Aorta (tissue), 5 donors: ENCODE measurements around the gene ARR3. TPM values are rescaled to one million over a fixed set of nuclear protein-coding genes. Genes with fewer than 3 reads are reported as not detected.

Source experiments
- ATAC-seq: fragments of 200-7000 bp; cut with Tn5 transposase; one replicate; pipeline ENCODE4 v1.9.1; 2022; ENCODE audit warnings: moderate library complexity; ENCODE audit not compliant: low FRiP score
- DNase-seq, 2 donors: peaks; one replicate each; pipeline ENCODE4 v3.0.0-alpha.2; 2020
- H3K27ac ChIP-seq, 2 donors: one replicate each; pipeline ENCODE4 v1.5.1; 2013; ENCODE audit warnings: low read length in 2 of 2, mild to moderate bottlenecking in 2 of 2, moderate library complexity in 2 of 2, control low read depth in 1 of 2, inconsistent platforms in 1 of 2, low read depth in 1 of 2
- H3K27me3 ChIP-seq, 2 donors: one replicate each; pipeline ENCODE4 v1.6.1; 2013; ENCODE audit warnings: control low read depth in 1 of 2, low read length in 1 of 2, mild to moderate bottlenecking in 1 of 2, moderate library complexity in 1 of 2; ENCODE audit not compliant: insufficient read depth in 2 of 2, control insufficient read depth in 1 of 2
- H3K36me3 ChIP-seq, 2 donors: one replicate each; pipeline ENCODE4 v1.6.1; 2013; ENCODE audit warnings: control low read depth in 1 of 2, low read length in 1 of 2, mild to moderate bottlenecking in 1 of 2; ENCODE audit not compliant: insufficient read depth in 2 of 2, control insufficient read depth in 1 of 2
- H3K4me1 ChIP-seq, 2 donors: one replicate each; pipeline ENCODE4 v1.6.1; 2013; ENCODE audit warnings: low read length in 2 of 2, control low read depth in 1 of 2, mild to moderate bottlenecking in 1 of 2, moderate library complexity in 1 of 2; ENCODE audit not compliant: insufficient read depth in 2 of 2, control insufficient read depth in 1 of 2
- H3K4me3 ChIP-seq, 2 donors: one replicate each; pipeline ENCODE4 v1.5.1; 2013; ENCODE audit warnings: low read length in 2 of 2, control low read depth in 1 of 2, mild to moderate bottlenecking in 1 of 2
- H3K9me3 ChIP-seq: one replicate; pipeline ENCODE4 v1.6.1; 2013; ENCODE audit warnings: mild to moderate bottlenecking, low read length; ENCODE audit not compliant: control insufficient read depth
- WGBS, 2 donors: extraction: QIAGEN DNeasy Blood & Tissue Kit; methylation state at CpG; one replicate each; pipeline ENCODE4 v1.1.7; 2013; 5-methylcytosine and 5-hydroxymethylcytosine counted together
- intact Hi-C, 2 donors: fragments of 100-400 bp; cut with DNase I; formaldehyde crosslinking; loops; one replicate each; pipeline versions ENCODE4 v1.14.2 to v1.15.0; 2022
- polyA plus RNA-seq, 2 donors: library from polyadenylated mRNA; stranded (reverse); fragments of 200-250 nt; gene quantifications; one replicate each; pipeline ENCODE4 v1.2.3, GENCODE V29; 2013
- total RNA-seq, 2 donors: library from RNA; stranded (reverse); fragmentation: NEBNext Ultra II Directional; extraction: Animal tissue kit (Norgen Biotek cat#: 25700); gene quantifications; one replicate each; pipeline ENCODE4 v1.2.1, GENCODE V29; 2021
- donor health status: healthy with polysubstance abuse.
- donor health status: Bipolar disorder and iron deficiency.
- donor health status: DM: no; HTN: no; CAD: no.
- donor health status: DM: no; HTN: no; CAD: no.
- donor health status: DM: yes; HTN: yes; CAD: no.

The ARR3 gene
- total and polyA plus RNA-seq, 4 donors = not detected

DNA sequence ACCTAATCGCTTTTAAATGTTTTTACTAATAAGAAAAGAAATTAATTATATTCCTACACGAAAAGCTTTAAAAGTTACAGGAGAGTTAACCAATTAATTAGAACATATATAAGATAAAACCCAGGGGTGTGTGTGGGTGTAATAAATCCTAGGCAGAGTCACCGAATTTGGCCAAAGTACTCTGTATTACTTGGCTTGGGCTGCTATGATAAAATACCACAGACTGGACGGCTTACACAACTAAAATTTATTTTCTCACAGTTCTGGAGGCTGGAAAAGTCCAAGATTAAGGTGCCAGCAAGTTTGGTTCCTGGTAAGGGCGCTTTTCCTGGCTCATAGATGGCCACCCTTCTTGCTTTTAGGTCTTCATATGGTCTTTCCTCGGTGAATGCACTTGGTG lies 23.3 kb upstream of the ARR3 start:
- 5 to 23% methylated on average over 6 of the region's 6 CpGs for WGBS, 2 donors
- no peak overlapping the region for H3K4me3 ChIP-seq
- H3K4me1 ChIP-seq = no peaks in the 10 kb centered on the region
- H3K27ac ChIP-seq = no peak overlapping the region
- ATAC-seq (no peak), DNase-seq (no peak)
- no peaks in the 10 kb centered on the region for H3K9me3 ChIP-seq
- intact Hi-C loops = no loop called here
- no peaks in the 10 kb centered on the region for H3K36me3 ChIP-seq
- no peaks in the 10 kb centered on the region for H3K27me3 ChIP-seq

DNA sequence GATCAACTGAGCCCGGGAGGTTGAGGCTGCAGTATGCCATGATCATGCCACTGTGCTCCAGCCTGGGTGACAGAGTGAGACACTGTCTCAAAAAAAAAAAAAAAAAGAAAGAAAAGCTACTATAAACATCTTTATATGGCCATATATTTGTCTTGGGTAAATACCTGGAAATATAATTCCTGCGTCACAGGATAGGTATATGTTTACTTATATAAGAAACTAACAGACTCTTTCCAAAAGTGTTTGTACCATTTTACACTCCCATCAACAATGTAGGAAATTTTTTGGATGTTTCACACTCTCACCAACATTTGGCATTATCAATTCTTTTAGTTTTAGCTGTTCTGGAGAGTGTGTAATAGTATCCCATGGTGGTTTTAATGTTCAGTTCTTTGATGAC lies 20.9 kb upstream of the ARR3 start:
- H3K4me1 ChIP-seq = no peaks in the 10 kb centered on the region
- no peaks in the 10 kb centered on the region for H3K36me3 ChIP-seq
- H3K27ac ChIP-seq = no peak overlapping the region
- no peak overlapping the region for H3K4me3 ChIP-seq
- H3K9me3 ChIP-seq = no peaks in the 10 kb centered on the region
- H3K27me3 ChIP-seq = no peaks in the 10 kb centered on the region
- ATAC-seq (no peak), DNase-seq (no peak)
- intact Hi-C loops = no loop called here
- 90 to 98% methylated on average over 2 of the region's 2 CpGs for WGBS, 2 donors

DNA sequence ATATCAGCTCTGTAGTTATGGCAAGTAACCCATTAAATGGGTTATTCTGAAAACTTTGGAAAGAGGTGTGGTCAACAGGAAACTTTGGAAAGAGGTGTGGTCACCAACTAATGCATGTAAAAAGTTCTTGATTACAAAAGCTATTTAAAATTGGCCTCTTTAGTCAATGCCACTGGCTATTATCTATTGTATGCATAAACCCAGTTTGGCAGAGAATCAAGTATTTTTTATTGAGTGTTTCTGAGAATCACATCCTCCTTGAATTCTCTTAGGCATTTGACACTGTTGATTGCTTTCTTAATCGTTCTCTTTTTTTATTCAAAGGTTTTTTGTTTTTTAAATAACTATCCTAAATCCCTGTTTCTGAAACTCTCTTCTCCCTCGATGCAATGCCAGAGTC lies 15.6 kb upstream of the ARR3 start:
- 58 to 82% methylated on average over 2 of the region's 2 CpGs for WGBS, 2 donors
- ATAC-seq (no peak), DNase-seq (no peak)
- Histone ChIP-seq H3K27ac (no peak overlapping the region), H3K4me3 (no peak overlapping the region), H3K4me1 (no peaks in the 10 kb centered on the region), H3K9me3 (no peaks in the 10 kb centered on the region), H3K27me3 (no peaks in the 10 kb centered on the region), H3K36me3 (no peaks in the 10 kb centered on the region)
- intact Hi-C loops = no loop called here

DNA sequence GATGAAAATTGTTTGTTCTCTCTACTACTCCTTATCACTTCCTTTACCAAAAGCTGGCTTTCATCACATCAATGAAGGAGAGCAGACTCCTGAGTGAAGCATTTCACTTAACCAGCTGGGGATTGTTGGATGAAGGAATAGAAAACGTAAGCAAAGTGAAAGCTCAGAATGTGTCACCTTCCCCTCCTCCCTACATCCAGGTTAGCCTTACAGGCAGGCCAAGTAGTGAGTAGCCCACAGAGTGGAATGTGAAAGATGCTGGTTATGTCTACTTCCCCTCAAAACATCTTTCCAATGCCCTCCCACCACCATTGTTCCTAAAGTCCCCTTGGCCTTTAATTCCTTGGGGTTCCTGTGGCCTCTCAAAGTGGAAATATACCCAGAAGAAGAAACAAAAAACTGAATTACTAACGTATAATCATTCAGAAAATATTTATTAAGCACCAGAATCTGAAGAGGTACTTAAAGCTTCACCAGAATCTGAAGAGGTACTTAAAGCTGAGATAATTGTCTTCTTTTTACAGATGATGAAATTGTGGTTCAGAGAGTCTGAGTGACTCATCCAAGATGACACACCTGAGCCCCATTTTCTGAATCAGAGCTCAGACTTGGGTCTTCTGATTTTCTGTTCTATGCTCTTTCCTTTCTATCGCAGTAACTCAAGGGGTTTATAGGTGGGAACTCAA lies 14.6 kb upstream of the ARR3 start:
- Histone ChIP-seq H3K4me1 (no peaks in the 10 kb centered on the region), H3K27ac (no peak overlapping the region), H3K9me3 (no peaks in the 10 kb centered on the region), H3K4me3 (no peak overlapping the region), H3K36me3 (no peaks in the 10 kb centered on the region), H3K27me3 (no peaks in the 10 kb centered on the region)
- no peak for ATAC-seq
- intact Hi-C loops = no loop called here
- DNase-seq = no peak
- WGBS, 2 donors = 72 to 94% methylated on average over 3 of the region's 3 CpGs

DNA sequence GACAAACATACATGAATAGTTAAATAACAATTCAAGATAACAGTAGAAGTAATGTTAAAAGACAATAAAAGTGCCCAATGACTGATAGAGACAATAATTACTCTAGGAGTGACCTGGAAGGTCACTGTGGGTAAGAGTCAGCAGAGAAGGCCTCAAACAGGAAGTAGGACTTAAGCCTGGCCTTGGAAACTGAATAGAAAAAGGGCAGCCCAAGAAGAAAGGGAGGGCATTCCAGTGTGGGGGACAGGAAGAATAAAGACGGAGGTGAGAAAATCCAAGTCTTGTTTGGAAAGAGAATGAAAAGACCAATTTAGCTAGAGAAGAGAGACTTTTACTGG lies 14.1 kb upstream of the ARR3 start:
- intact Hi-C loops = no loop called here
- Histone ChIP-seq H3K4me3 (no peak overlapping the region), H3K36me3 (no peaks in the 10 kb centered on the region), H3K27me3 (no peaks in the 10 kb centered on the region), H3K27ac (no peak overlapping the region), H3K9me3 (no peaks in the 10 kb centered on the region), H3K4me1 (no peaks in the 10 kb centered on the region)
- 75 to 89% methylated on average over 1 of the region's 1 CpG for WGBS, 2 donors
- DNase-seq (no peak), ATAC-seq (no peak)

DNA sequence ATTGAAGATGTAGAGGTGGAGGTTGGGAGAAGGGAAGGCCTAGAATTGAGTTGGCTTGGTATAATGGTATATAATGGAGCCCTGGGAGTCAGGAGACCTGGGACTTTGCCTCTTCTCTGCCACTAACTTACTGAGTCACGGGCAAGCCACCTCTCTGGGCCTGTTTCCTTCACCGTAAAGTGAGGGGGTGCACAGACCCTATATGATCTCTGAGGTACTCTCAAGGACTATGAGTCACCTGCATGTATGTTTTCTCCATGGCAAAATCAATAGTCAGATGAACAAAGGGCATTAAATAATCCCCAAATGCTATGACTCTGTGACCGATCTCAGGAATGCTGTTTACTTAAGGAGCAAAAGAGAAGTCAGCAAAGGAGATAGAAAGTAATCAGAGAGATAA lies 13.2 kb upstream of the ARR3 start:
- no peaks in the 10 kb centered on the region for H3K36me3 ChIP-seq
- intact Hi-C loops = no loop called here
- no peaks in the 10 kb centered on the region for H3K27me3 ChIP-seq
- no peak overlapping the region for H3K4me3 ChIP-seq
- H3K27ac ChIP-seq = no peak overlapping the region
- DNase-seq = no peak
- ATAC-seq = no peak
- H3K9me3 ChIP-seq = no peaks in the 10 kb centered on the region
- H3K4me1 ChIP-seq = no peaks in the 10 kb centered on the region
- 76 to 97% methylated on average over 3 of the region's 3 CpGs for WGBS, 2 donors

DNA sequence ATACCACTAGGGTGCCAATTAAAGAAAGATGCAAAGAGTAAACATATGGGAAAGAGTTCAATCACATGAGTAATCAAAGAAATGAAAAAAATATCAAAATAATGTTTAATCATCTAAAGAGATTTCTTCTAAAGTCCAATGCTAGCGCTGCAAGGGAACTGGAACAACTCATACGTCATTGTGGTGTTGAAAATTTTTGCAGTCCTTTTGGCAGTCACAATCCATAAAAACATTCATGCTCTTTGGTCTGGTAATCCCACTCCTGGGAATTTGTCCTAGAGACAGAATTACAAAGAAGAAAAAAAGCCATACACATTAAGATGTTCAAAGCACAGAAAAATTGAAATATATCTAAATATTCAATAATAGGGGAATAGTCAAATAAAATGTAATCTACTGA lies 12.7 kb upstream of the ARR3 start:
- H3K9me3 ChIP-seq = no peaks in the 10 kb centered on the region
- 34 to 35% methylated on average over 2 of the region's 2 CpGs for WGBS, 2 donors
- no peaks in the 10 kb centered on the region for H3K4me1 ChIP-seq
- DNase-seq (no peak), ATAC-seq (no peak)
- H3K4me3 ChIP-seq = no peak overlapping the region
- no peaks in the 10 kb centered on the region for H3K36me3 ChIP-seq
- no peak overlapping the region for H3K27ac ChIP-seq
- no peaks in the 10 kb centered on the region for H3K27me3 ChIP-seq
- intact Hi-C loops = no loop called here

DNA sequence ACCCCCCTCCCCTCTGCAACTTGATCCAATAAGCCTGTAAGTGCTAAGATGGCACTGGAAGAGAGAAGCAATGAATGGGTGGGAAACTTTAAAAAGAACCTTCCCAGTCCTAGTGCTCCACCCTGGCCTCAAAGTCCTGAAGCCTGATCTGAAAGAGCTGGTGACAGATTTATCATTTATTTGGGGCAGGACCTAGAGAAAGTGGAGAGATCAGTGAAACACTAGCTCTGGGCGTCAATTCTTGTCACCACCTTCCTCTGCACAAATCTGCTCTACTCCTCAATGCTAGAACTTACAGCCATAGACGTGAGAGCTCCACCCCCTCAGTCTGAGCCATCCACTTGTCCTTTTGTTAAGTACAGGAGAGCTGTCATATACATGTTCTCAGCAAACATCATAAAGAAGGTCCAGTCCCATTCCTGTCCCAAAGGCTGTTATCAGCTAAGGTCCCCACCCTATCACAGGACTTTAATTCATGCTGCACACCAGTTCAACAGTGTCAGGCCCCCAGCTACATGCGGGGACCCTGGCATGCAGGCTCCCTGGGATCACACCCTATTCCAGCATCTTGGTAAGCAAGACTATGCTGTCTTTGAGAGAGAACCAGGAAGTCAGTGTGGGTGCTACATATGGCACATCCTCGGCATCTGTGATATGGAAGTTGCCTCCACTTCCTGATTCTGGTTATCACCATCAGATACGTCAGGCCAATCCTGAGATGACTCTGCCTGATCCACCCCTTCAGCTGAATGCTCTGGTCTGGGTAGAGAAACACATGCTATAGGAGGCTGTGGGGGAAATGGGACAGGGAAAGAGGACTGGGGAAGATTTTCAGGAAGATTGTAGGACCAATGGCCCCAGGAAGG lies 10.5 kb upstream of the ARR3 start:
- H3K9me3 ChIP-seq = no peaks in the 10 kb centered on the region
- 65 to 89% methylated on average over 5 of the region's 5 CpGs for whole genome bisulfite sequencing, 2 donors
- no peak for ATAC-seq
- no peak for DNase-seq
- no peak overlapping the region for H3K4me3 ChIP-seq
- intact Hi-C loops = no loop called here
- no peaks in the 10 kb centered on the region for H3K36me3 ChIP-seq
- no peak overlapping the region for H3K27ac ChIP-seq
- no peaks in the 10 kb centered on the region for H3K4me1 ChIP-seq
- H3K27me3 ChIP-seq = no peaks in the 10 kb centered on the region

DNA sequence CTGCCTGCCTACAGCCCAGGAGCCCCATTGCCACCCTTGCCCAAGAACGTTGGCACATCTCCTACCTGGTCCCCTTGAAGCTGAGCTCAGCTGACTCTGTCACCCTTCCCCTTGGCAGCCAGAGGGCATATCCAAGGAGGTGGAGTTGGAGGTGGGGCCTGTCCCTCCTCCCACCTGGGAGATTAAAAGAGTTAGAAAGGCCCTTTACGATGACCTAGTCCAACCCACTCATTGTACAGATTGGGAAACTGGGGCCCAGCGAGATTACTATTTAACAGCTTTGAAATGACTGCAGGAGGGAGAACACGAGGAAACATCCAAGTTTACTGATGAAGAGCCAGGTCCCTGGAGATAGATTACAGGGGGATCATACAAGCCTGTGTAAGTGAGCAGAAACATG lies 8.0 kb upstream of the ARR3 start, which contains the start of gene P2RY4:
Gene P2RY4, minus strand, starts transcription at position 101 of the 400 bp plus-strand sequence. CDS start 580 bp downstream, outside the sequence.
- DNase-seq (no peak), ATAC-seq (no peak)
- no peaks in the 10 kb centered on the region for H3K9me3 ChIP-seq
- 57 to 86% methylated on average over 4 of the region's 4 CpGs for WGBS, 2 donors
- intact Hi-C loops = loop anchor here in 1 of 2 donors (5.0 kb wide), 1 partner anchor 53 kb away; no protein-coding TSS in a partner anchor
- no peaks in the 10 kb centered on the region for H3K4me1 ChIP-seq
- H3K4me3 ChIP-seq = no peak within 1 kb of the TSS
- no peaks in the 10 kb centered on the region for H3K27me3 ChIP-seq
- H3K36me3 ChIP-seq = no peaks in the 10 kb centered on the region
- no peak within 1 kb of the TSS for H3K27ac ChIP-seq
